Activated CD4-positive, alpha-beta T cell treated with anti-CD3 and anti-CD28 coated beads, Interleukin-2, amount 10 ng/mL, durations not matched to agents 7 days and 5 days (primary cell): ENCODE data around the gene AUTS2. TPM values are rescaled to one million over a fixed set of nuclear protein-coding genes. Genes with fewer than 3 reads are reported as not detected.

Experiments
- CTCF ChIA-PET: fragments of 350-600 bp; sonication (Branson Sonifier 250); formaldehyde crosslinking; loops from one replicate; lab custom pipeline; 2021; ENCODE audit warnings: antibody characterized with exemption; lab: Charles Lee
- POLR2A ChIA-PET: fragments of 350-600 bp; sonication (Branson Sonifier 250); formaldehyde crosslinking; loops from one replicate; lab custom pipeline; 2021; ENCODE audit warnings: antibody characterized with exemption; lab: Charles Lee
- DNase-seq: peaks from one replicate; pipeline ENCODE4 v3.0.0-alpha.2; 2020
- H3K27ac Mint-ChIP-seq: one replicate; pipeline ENCODE4 v1.8.0; 2021; ENCODE audit warnings: mild to moderate bottlenecking, moderate library complexity, mixed read lengths
- H3K27me3 Mint-ChIP-seq: one replicate; pipeline ENCODE4 v1.8.0; 2021; ENCODE audit warnings: mixed read lengths
- H3K36me3 Mint-ChIP-seq: one replicate; pipeline ENCODE4 v1.8.0; 2021; ENCODE audit warnings: low read depth, mixed read lengths
- H3K4me1 Mint-ChIP-seq: one replicate; pipeline ENCODE4 v1.8.0; 2021; ENCODE audit warnings: mixed read lengths
- H3K4me3 Mint-ChIP-seq: one replicate; pipeline ENCODE4 v1.8.0; 2021; ENCODE audit warnings: mild to moderate bottlenecking, moderate library complexity, mixed read lengths
- H3K9me3 Mint-ChIP-seq: one replicate; pipeline ENCODE4 v1.8.0; 2021; ENCODE audit warnings: mixed read lengths
- total RNA-seq, 2 experiments: library from RNA; stranded (reverse); gene quantifications; one replicate each; pipeline ENCODE4 v1.2.3, GENCODE V29; 2021

AUTS2 gene
- total RNA-seq, 2 experiments from 2014 or later = 13.9 to 18.9 TPM

DNA sequence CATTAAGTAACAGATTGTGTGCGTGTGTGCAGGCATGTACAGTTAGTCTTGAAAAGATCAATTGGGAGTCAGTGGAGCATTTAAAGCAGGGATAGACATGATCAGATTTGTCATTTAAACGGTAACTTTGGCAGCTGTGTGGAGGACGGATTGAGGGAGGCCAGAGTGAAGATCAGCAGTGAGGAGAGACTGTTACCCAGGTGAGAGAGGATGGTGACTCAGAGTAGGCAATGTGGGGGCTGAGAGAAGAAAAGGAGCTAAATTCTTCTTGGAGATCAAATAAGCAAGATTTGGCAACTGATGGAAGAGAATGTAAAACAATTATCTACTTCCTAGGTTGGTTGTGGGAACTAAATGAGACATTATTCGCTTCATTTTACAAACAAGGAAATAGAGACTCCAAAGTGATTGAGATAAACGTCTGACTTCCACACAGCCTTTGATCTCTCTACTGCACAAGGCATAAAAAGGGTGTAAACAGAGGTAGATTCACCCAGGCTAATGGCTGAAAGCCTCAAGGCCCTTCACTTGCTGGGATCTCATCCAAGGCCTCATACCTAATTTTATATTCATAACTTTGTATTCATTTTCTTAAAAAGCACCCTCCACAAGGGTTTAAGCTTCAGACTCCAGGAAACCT, 868.6 kb downstream of the AUTS2 start:
- H3K27ac Mint-ChIP-seq = no peak overlapping the region
- no peaks in the 10 kb centered on the region for H3K27me3 Mint-ChIP-seq
- ChIA-PET CTCF (no interaction called here), POLR2A (no interaction called here)
- no peaks in the 10 kb centered on the region for H3K36me3 Mint-ChIP-seq
- peaks cover 1% of the 10 kb centered on the region for H3K9me3 Mint-ChIP-seq
- no peaks in the 10 kb centered on the region for H3K4me1 Mint-ChIP-seq
- H3K4me3 Mint-ChIP-seq = no peak overlapping the region
- DNase-seq = no peak

DNA sequence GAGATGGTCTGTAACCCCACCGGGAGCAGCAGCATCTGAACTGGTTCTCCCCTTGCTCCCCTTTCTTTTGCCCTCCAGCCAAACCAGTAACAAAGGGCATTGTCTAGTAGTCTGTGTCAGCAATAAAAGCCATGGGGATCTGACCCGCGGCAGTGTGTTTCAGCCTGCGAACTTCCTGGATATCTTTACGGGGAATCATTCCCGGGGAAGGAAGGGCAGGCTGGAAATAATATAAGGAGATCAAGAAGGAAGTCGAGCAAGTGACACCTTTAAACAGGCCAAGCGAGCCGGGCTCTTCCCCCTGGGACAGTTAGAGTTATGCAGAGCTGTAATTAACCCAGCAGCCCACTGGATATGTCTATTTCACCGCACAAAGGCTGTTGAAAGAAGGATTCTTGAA, 872.5 kb downstream of the AUTS2 start:
- CTCF ChIA-PET = no interaction called here
- Mint-ChIP-seq H3K4me3 (no peak overlapping the region), H3K27me3 (no peaks in the 10 kb centered on the region), H3K9me3 (peaks cover 1% of the 10 kb centered on the region), H3K27ac (no peak overlapping the region), H3K4me1 (no peaks in the 10 kb centered on the region), H3K36me3 (no peaks in the 10 kb centered on the region)
- no peak for DNase-seq
- POLR2A ChIA-PET = no interaction called here

GRCh38 chr7:70472601-70473237, 874.4 kb downstream of the AUTS2 start:
- Mint-ChIP-seq H3K9me3 (no peaks in the 10 kb centered on the region), H3K36me3 (no peaks in the 10 kb centered on the region), H3K27me3 (no peaks in the 10 kb centered on the region), H3K4me3 (no peak overlapping the region), H3K4me1 (no peaks in the 10 kb centered on the region), H3K27ac (no peak overlapping the region)
- ChIA-PET CTCF (interaction anchor here (0.7 kb wide), 1 partner anchor 605 kb away, joined by 3 read pairs; no protein-coding TSS in a partner anchor), POLR2A (no interaction called here)
- DNase-seq = no peak

- CTCF ChIA-PET = no interaction called here
- POLR2A ChIA-PET = no interaction called here
- H3K4me3 Mint-ChIP-seq = no peak overlapping the region
- no peaks in the 10 kb centered on the region for H3K4me1 Mint-ChIP-seq
- no peaks in the 10 kb centered on the region for H3K27me3 Mint-ChIP-seq
- no peak for DNase-seq
- no peaks in the 10 kb centered on the region for H3K9me3 Mint-ChIP-seq
- H3K36me3 Mint-ChIP-seq = no peaks in the 10 kb centered on the region
- H3K27ac Mint-ChIP-seq = no peak overlapping the region
Observed at GRCh38 chr7:70474639-70475234, 876.5 kb downstream of the AUTS2 start.

DNA sequence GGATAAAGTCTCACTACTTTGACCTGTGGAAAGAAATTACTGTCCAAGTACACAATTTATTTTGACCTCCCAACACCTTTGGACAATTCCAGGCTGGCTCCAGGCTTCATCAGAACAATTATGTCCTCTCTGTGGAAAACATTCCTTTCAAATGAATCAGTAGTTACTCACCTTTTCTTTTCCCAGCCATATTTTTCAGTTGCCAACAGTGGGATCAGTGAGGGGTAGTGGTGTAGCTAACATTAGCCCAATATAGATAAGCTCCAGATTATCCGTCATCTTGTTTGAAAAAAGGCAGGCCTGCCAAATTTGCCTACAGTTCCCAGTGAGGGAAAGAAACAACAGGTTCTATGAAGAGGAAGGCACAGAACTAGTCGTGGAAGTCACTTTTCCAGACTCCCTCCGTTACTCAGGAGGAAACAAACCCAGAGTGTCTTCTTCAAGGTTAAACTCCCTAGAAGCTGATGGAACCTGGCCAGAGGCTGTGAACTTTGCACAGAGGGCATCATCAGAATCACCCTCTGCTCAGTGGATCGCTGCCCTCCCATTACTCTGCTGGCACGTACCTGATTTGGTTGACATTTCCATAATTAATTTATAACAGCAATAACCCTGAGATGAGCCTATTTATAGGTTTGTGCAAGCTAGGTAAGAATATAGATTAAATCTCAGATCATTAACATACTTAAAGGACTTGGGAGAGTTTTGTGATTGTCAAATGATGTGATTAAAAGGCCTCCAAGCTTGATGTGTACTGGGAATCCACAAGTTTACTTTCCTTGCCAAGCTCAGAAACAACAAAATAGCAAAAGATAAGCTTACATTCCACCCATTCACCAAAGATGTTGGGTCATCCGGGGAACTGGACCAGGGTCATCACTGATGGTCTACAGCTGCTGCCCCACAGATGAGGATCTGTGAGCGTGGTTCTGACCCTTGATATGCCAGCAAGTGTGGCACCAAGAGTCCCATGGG, 879.0 kb downstream of the AUTS2 start:
- no peaks in the 10 kb centered on the region for H3K27me3 Mint-ChIP-seq
- no peaks in the 10 kb centered on the region for H3K36me3 Mint-ChIP-seq
- no peak overlapping the region for H3K4me3 Mint-ChIP-seq
- DNase-seq = no peak
- ChIA-PET CTCF (no interaction called here), POLR2A (no interaction called here)
- no peaks in the 10 kb centered on the region for H3K9me3 Mint-ChIP-seq
- no peak overlapping the region for H3K27ac Mint-ChIP-seq
- no peaks in the 10 kb centered on the region for H3K4me1 Mint-ChIP-seq

GRCh38 chr7:70479153-70480021, 881.1 kb downstream of the AUTS2 start:
- Mint-ChIP-seq H3K27ac (no peak overlapping the region), H3K4me1 (no peaks in the 10 kb centered on the region), H3K27me3 (no peaks in the 10 kb centered on the region), H3K36me3 (no peaks in the 10 kb centered on the region), H3K9me3 (no peaks in the 10 kb centered on the region), H3K4me3 (no peak overlapping the region)
- DNase-seq = no peak
- ChIA-PET CTCF (no interaction called here), POLR2A (no interaction called here)

DNA sequence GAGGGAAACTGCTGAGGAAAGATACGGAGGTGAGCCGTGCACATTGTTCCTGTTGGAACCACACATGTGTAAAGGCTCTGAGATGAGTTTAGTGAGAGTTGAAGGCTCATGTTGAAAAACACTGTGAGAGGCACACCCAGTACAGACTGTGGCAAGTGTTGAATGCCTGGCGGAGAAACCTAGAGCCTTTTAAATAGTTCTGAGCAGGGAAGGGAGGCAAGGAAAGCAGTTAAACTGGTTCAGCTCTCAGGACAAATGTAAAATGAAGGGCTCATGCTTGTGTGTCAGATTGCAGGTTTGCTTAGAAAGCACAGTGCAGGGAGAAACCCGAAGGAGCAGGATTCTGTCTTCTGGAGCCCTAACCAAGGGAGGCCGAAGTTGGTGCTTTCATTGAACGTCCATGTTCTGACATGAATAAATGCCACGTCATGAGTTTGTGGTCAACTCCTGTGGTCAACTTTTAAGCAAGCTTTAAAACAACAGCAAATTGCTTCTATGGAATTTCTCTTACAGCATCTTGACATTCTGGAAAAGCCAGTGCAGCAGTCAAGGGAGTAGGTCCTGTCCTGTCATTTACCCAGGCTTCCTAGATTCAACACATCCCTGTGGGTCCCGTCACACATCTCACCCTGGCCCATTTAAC, 882.8 kb downstream of the AUTS2 start:
- H3K27ac Mint-ChIP-seq = no peak overlapping the region
- no peaks in the 10 kb centered on the region for H3K36me3 Mint-ChIP-seq
- no peaks in the 10 kb centered on the region for H3K4me1 Mint-ChIP-seq
- no peaks in the 10 kb centered on the region for H3K27me3 Mint-ChIP-seq
- POLR2A ChIA-PET = interaction anchor here (0.6 kb wide), 1 partner anchor 10 kb away, joined by 3 read pairs; no protein-coding TSS in a partner anchor
- H3K9me3 Mint-ChIP-seq = peaks cover 3% of the 10 kb centered on the region
- H3K4me3 Mint-ChIP-seq = no peak overlapping the region
- CTCF ChIA-PET = no interaction called here
- no peak for DNase-seq

DNA sequence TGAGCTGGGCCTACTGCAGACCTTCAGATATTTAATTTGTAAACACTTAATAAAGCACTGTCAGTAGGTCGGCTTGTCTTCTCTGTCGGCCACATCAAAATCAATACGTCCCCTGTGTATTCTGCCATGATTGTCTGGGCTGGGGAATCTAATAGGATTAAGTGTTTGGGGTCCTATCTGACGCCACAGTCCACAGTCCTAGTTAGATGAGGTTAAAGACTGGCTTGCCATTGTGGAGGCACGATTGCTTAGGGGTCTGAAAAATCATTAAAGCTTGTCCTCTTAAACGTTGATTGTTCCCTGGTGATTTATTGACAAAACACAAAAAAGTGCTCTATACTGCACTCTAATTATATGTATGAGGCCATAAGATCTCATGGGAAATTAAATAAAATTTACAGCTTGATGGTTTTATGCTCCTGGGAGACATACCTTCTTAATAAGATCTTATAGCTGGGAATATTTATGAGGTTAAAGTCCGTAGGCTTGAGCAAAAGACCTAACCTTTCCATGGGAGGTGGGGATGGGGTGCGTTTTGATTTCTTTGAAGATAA, 883.4 kb downstream of the AUTS2 start:
- ChIA-PET POLR2A (interaction anchor here (0.6 kb wide), 1 partner anchor 9 kb away, joined by 3 read pairs; no protein-coding TSS in a partner anchor), CTCF (no interaction called here)
- Mint-ChIP-seq H3K36me3 (no peaks in the 10 kb centered on the region), H3K4me1 (no peaks in the 10 kb centered on the region), H3K4me3 (no peak overlapping the region), H3K27me3 (no peaks in the 10 kb centered on the region), H3K9me3 (peaks cover 3% of the 10 kb centered on the region), H3K27ac (no peak overlapping the region)
- DNase-seq = no peak

GRCh38 chr7:70484255-70484654, 886.0 kb downstream of the AUTS2 start:
- Mint-ChIP-seq H3K4me1 (no peaks in the 10 kb centered on the region), H3K36me3 (no peaks in the 10 kb centered on the region), H3K4me3 (no peak overlapping the region), H3K27me3 (no peaks in the 10 kb centered on the region), H3K27ac (no peak overlapping the region), H3K9me3 (peaks cover 3% of the 10 kb centered on the region)
- DNase-seq = no peak
- ChIA-PET POLR2A (no interaction called here), CTCF (no interaction called here)

DNA sequence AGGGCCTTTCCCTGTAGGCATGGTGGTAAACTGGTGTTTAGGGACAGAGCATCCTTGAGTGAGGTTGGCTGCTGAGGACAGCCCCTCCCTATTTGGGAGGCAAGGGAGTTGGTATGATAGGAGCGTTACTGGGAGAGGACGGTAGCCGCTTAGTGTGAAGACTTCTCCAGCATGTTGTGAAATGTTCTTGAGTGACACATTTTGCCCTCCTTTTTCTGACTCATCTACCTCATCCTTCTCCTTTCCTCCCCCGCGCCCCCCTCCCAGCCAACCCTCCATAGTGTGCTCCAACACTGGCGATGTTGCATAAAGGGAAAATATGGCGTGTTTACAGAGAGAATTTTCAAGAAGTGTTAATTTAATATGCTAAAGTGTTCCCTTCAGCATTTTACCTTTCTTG, 888.7 kb downstream of the AUTS2 start:
- Mint-ChIP-seq H3K27me3 (no peaks in the 10 kb centered on the region), H3K27ac (no peak overlapping the region), H3K9me3 (peaks cover 3% of the 10 kb centered on the region), H3K4me3 (no peak overlapping the region), H3K36me3 (no peaks in the 10 kb centered on the region), H3K4me1 (no peaks in the 10 kb centered on the region)
- POLR2A ChIA-PET = no interaction called here
- no peak for DNase-seq
- CTCF ChIA-PET = interaction anchor here (1.3 kb wide), 1 partner anchor 129 kb away, joined by 3 read pairs; no protein-coding TSS in a partner anchor

GRCh38 chr7:70487428-70487827, 889.2 kb downstream of the AUTS2 start:
- CTCF ChIA-PET = interaction anchor here (0.6 to 1.3 kb wide), 2 partner anchors 16 to 130 kb away, joined by 3 read pairs; no protein-coding TSS in a partner anchor
- Mint-ChIP-seq H3K36me3 (no peaks in the 10 kb centered on the region), H3K27me3 (no peaks in the 10 kb centered on the region), H3K27ac (no peak overlapping the region), H3K4me1 (no peaks in the 10 kb centered on the region), H3K9me3 (peaks cover 3% of the 10 kb centered on the region), H3K4me3 (no peak overlapping the region)
- no peak for DNase-seq
- POLR2A ChIA-PET = no interaction called here
